Smooth muscle cell of the brain vasculature (primary cell): Measurements from ENCODE around the gene SEC23B.
"Not testable (repeated sequence)": the region's sequence is repeated elsewhere in the genome, so short reads cannot be mapped to it uniquely, and the experiment has no call there.

Source experiments
- DNase-seq: peaks from one replicate; pipeline ENCODE4 v3.0.0-alpha.2; 2012; ENCODE audit warnings: low read depth, low spot score

The SEC23B gene

GRCh38 chr20:18507218-18508191 lies at the start of gene SEC23B:
Gene SEC23B, plus strand, starts transcription at chr20:18507940. Its CDS starts 2,896 bp downstream, at chr20:18510836.
- DNase-seq: peak; percentile 94

GRCh38 chr20:18465536-18466200 lies 42.1 kb upstream of the SEC23B start:
- no peak for DNase-seq

GRCh38 chr20:18466574-18466893 lies 41.2 kb upstream of the SEC23B start:
- no peak for DNase-seq

- DNase-seq: peak; percentile 97
Observed at GRCh38 chr20:18466894-18467730, 40.6 kb upstream of the SEC23B start, which contains the start of the genes DZANK1 and POLR3F. Gene DZANK1, minus strand, starts transcription at chr20:18467030. Its CDS starts 1,672 bp downstream, at chr20:18465358. Gene POLR3F, plus strand, starts transcription at chr20:18467390. Its CDS starts 117 bp downstream, at chr20:18467507.

- no peak for DNase-seq
Observed at GRCh38 chr20:18477218-18477617, 30.5 kb upstream of the SEC23B start.

- no peak for DNase-seq
Observed at GRCh38 chr20:18477821-18478220, 29.9 kb upstream of the SEC23B start.

- no peak for DNase-seq
Observed at GRCh38 chr20:18481596-18481995, 26.1 kb upstream of the SEC23B start.

GRCh38 chr20:18488301-18488700 lies 19.4 kb upstream of the SEC23B start:
- no peak for DNase-seq

- no peak for DNase-seq
Observed at GRCh38 chr20:18496042-18496441, 11.7 kb upstream of the SEC23B start.

GRCh38 chr20:18496740-18497592 lies 10.8 kb upstream of the SEC23B start, which contains the start of gene RBBP9:
Gene RBBP9, minus strand, starts transcription at chr20:18497225. Its CDS starts 58 bp downstream, at chr20:18497167.
- peak; percentile 47 for DNase-seq

- no peak for DNase-seq
Observed at GRCh38 chr20:18497603-18498002, 10.1 kb upstream of the SEC23B start.

GRCh38 chr20:18501672-18502071 lies 6.1 kb upstream of the SEC23B start:
- DNase-seq: not testable (repeated sequence)

- no peak for DNase-seq
Observed at GRCh38 chr20:18504479-18505060, 3.2 kb upstream of the SEC23B start.

GRCh38 chr20:18506744-18507143 lies 996 bp upstream of the SEC23B start:
- no peak for DNase-seq

GRCh38 chr20:18511571-18511970 lies 3.8 kb downstream of the SEC23B start:
- no peak for DNase-seq

- no peak for DNase-seq
Observed at GRCh38 chr20:18513208-18513607, 5.5 kb downstream of the SEC23B start.

- DNase-seq: no peak
Observed at GRCh38 chr20:18514127-18514526, 6.4 kb downstream of the SEC23B start.

GRCh38 chr20:18515973-18516372 lies 8.2 kb downstream of the SEC23B start:
- no peak for DNase-seq

- not testable (repeated sequence) for DNase-seq
Observed at GRCh38 chr20:18522066-18522465, 14.3 kb downstream of the SEC23B start.

- DNase-seq: no peak
Observed at GRCh38 chr20:18523066-18523465, 15.3 kb downstream of the SEC23B start.
